Liver (tissue), 9 donors: ENCODE results near the gene TBL1X. TPM values are rescaled to one million over a fixed set of nuclear protein-coding genes. Genes with fewer than 3 reads are reported as not detected.

Experiments used
- DNase-seq: peaks from one replicate; pipeline ENCODE4 v3.0.0-alpha.2; 2017; ENCODE audit warnings: low spot score
- H3K27ac ChIP-seq, 2 donors: one replicate each; pipeline ENCODE4 v1.7.0; 2013; ENCODE audit warnings: inconsistent platforms in 2 of 2, low read length in 2 of 2, control low read depth in 1 of 2, low read depth in 1 of 2, mild to moderate bottlenecking in 1 of 2
- H3K27me3 ChIP-seq, 4 donors: one replicate each; pipeline versions ENCODE4 v1.6.1 to v1.7.0; 2013; ENCODE audit warnings: low read length in 3 of 4, inconsistent platforms in 1 of 4, mild to moderate bottlenecking in 1 of 4, moderate library complexity in 1 of 4; ENCODE audit not compliant: control insufficient read depth in 4 of 4, insufficient read depth in 4 of 4
- H3K36me3 ChIP-seq, 4 donors: one replicate each; pipeline versions ENCODE4 v1.6.1 to v1.7.0; 2013; ENCODE audit warnings: low read length in 3 of 4, mild to moderate bottlenecking in 3 of 4, low read depth in 1 of 4, moderate library complexity in 1 of 4; ENCODE audit not compliant: control insufficient read depth in 4 of 4, insufficient read depth in 3 of 4
- H3K4me1 ChIP-seq, 4 donors: one replicate each; pipeline versions ENCODE4 v1.6.1 to v1.7.0; 2013; ENCODE audit warnings: low read length in 3 of 4, mild to moderate bottlenecking in 3 of 4, moderate library complexity in 1 of 4; ENCODE audit not compliant: control insufficient read depth in 4 of 4, insufficient read depth in 4 of 4
- H3K4me3 ChIP-seq, 3 donors: one replicate each; pipeline versions ENCODE4 v1.6.1 to v1.7.0; 2013; ENCODE audit warnings: low read length in 3 of 3, control low read depth in 1 of 3, low read depth in 1 of 3, mild to moderate bottlenecking in 1 of 3
- H3K9ac ChIP-seq, 2 donors: one replicate each; pipeline ENCODE4 v1.7.0; 2013; ENCODE audit warnings: low read length in 2 of 2, mild to moderate bottlenecking in 2 of 2, moderate library complexity in 2 of 2, control low read depth in 1 of 2, low read depth in 1 of 2
- H3K9me3 ChIP-seq, 4 donors: one replicate each; pipeline versions ENCODE4 v1.6.1 to v1.7.0; 2013; ENCODE audit warnings: low read length in 3 of 4; ENCODE audit not compliant: control insufficient read depth in 4 of 4
- EGR1 ChIP-seq, 2 donors: IDR thresholded peaks; 2 replicates each; pipeline ENCODE4 v1.6.1; 2016 to 2018; ENCODE audit warnings: antibody characterized with exemption in 2 of 2, low read depth in 2 of 2
- FOXA1 ChIP-seq: IDR thresholded peaks from 2 replicates; pipeline ENCODE4 v1.6.1; 2016; ENCODE audit warnings: antibody characterized with exemption
- FOXA2 ChIP-seq: IDR thresholded peaks from 2 replicates; pipeline ENCODE4 v1.6.1; 2016; ENCODE audit warnings: antibody characterized with exemption
- GABPA ChIP-seq, 2 donors: IDR thresholded peaks in 1 of 2; conservative IDR thresholded peaks in 1 of 2; 2 replicates each; pipeline ENCODE4 v1.6.1; 2016; ENCODE audit warnings: antibody characterized with exemption in 2 of 2, mild to moderate bottlenecking in 1 of 2, moderate library complexity in 1 of 2
- HNF4A ChIP-seq, 2 donors: conservative IDR thresholded peaks; 2 replicates each; pipeline ENCODE4 v1.6.1; 2016; ENCODE audit warnings: antibody characterized with exemption in 2 of 2, mild to moderate bottlenecking in 2 of 2
- HNF4G ChIP-seq: IDR thresholded peaks from 2 replicates; pipeline ENCODE4 v1.6.1; 2016; ENCODE audit warnings: antibody characterized with exemption
- JUND ChIP-seq, 2 donors: IDR thresholded peaks; 2 replicates each; pipeline ENCODE4 v1.6.1; 2016; ENCODE audit warnings: antibody characterized with exemption in 2 of 2
- MAX ChIP-seq: IDR thresholded peaks from 2 replicates; pipeline ENCODE4 v1.6.1; 2016; ENCODE audit warnings: antibody characterized with exemption
- NR2F2 ChIP-seq: IDR thresholded peaks from 2 replicates; pipeline ENCODE4 v1.6.1; 2016; ENCODE audit warnings: antibody characterized with exemption
- RXRA ChIP-seq, 2 donors: IDR thresholded peaks; 2 replicates each; pipeline ENCODE4 v1.6.1; 2017 to 2018; ENCODE audit warnings: antibody characterized with exemption in 2 of 2, mild to moderate bottlenecking in 1 of 2
- SP1 ChIP-seq: IDR thresholded peaks from 2 replicates; pipeline ENCODE4 v1.6.1; 2018; ENCODE audit warnings: antibody characterized with exemption, mild to moderate bottlenecking
- TAF1 ChIP-seq: conservative IDR thresholded peaks from 2 replicates; pipeline ENCODE4 v1.6.1; 2016; ENCODE audit warnings: antibody characterized with exemption, mild to moderate bottlenecking
- WGBS: extraction: QIAGEN DNeasy Blood & Tissue Kit; methylation state at CpG from one replicate; pipeline ENCODE4 v1.1.7; 2013; 5-methylcytosine and 5-hydroxymethylcytosine counted together
- polyA plus RNA-seq, 2 donors: library from polyadenylated mRNA; stranded (reverse) in 1 of 2; unstranded in 1 of 2; fragments of 200-250 nt in 1 of 2; fragments of >200 nt in 1 of 2; fragmentation: Nextera tagmentation in 1 of 2; extraction: Ambion mirVana in 1 of 2; gene quantifications; one replicate each; pipeline versions ENCODE4 v1.2.1 to v1.2.3, GENCODE V29; 2013 to 2015
- total RNA-seq, 2 donors: library from RNA; depleted of rRNA; stranded (reverse); fragments of >200 nt; gene quantifications; one replicate each; pipeline ENCODE4 v1.2.3, GENCODE V29; 2014
- TF ChIP-seq, protein P1 (sequence below): IDR thresholded peaks from 2 replicates; pipeline ENCODE4 v1.6.1; 2016; ENCODE audit warnings: antibody characterized with exemption
- TF ChIP-seq, protein P2 (sequence below): IDR thresholded peaks from 2 replicates; pipeline ENCODE4 v1.6.1; 2016; ENCODE audit warnings: antibody characterized with exemption, mild to moderate bottlenecking
- TF ChIP-seq, protein P3 (sequence below): fragments of 150-350 bp; IDR thresholded peaks from 2 replicates; pipeline ENCODE4 v1.5.1; 2017; ENCODE audit warnings: improper control_type of control experiment, low read depth, low read length; ENCODE audit not compliant: missing input control
- donor health status: healthy.
- donor health status: healthy.
- donor health status: healthy.
- donor health status: healthy.
- donor health status: healthy.

The TBL1X gene
- total and polyA plus RNA-seq, 4 donors = 11.2 to 15.1 (median 11.8) TPM

GRCh38 chrX:9687899-9688298 lies 223.0 kb downstream of the TBL1X start:
- TF ChIP-seq HNF4G (no peak), SP1 (no peak), EGR1 (IDR thresholded peaks at IDR 0.05; ENCODE audit: low read depth in 2 of 2) (no peak), FOXA1 (no peak), HNF4A (conservative IDR thresholded peaks at IDR 0.05) (no peak), TAF1 (no peak), FOXA2 (no peak), MAX (no peak), GABPA (IDR thresholded peaks at IDR 0.05 in 1 of 2, conservative IDR thresholded peaks at IDR 0.05 in 1 of 2) (no peak), RXRA (IDR thresholded peaks at IDR 0.05) (no peak), NR2F2 (no peak), JUND (IDR thresholded peaks at IDR 0.05) (no peak)
- TF ChIP-seq, protein P1, sequence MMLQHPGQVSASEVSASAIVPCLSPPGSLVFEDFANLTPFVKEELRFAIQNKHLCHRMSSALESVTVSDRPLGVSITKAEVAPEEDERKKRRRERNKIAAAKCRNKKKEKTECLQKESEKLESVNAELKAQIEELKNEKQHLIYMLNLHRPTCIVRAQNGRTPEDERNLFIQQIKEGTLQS = no peak
- TF ChIP-seq, protein P2, sequence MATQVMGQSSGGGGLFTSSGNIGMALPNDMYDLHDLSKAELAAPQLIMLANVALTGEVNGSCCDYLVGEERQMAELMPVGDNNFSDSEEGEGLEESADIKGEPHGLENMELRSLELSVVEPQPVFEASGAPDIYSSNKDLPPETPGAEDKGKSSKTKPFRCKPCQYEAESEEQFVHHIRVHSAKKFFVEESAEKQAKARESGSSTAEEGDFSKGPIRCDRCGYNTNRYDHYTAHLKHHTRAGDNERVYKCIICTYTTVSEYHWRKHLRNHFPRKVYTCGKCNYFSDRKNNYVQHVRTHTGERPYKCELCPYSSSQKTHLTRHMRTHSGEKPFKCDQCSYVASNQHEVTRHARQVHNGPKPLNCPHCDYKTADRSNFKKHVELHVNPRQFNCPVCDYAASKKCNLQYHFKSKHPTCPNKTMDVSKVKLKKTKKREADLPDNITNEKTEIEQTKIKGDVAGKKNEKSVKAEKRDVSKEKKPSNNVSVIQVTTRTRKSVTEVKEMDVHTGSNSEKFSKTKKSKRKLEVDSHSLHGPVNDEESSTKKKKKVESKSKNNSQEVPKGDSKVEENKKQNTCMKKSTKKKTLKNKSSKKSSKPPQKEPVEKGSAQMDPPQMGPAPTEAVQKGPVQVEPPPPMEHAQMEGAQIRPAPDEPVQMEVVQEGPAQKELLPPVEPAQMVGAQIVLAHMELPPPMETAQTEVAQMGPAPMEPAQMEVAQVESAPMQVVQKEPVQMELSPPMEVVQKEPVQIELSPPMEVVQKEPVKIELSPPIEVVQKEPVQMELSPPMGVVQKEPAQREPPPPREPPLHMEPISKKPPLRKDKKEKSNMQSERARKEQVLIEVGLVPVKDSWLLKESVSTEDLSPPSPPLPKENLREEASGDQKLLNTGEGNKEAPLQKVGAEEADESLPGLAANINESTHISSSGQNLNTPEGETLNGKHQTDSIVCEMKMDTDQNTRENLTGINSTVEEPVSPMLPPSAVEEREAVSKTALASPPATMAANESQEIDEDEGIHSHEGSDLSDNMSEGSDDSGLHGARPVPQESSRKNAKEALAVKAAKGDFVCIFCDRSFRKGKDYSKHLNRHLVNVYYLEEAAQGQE = no peak
- TF ChIP-seq, protein P3, sequence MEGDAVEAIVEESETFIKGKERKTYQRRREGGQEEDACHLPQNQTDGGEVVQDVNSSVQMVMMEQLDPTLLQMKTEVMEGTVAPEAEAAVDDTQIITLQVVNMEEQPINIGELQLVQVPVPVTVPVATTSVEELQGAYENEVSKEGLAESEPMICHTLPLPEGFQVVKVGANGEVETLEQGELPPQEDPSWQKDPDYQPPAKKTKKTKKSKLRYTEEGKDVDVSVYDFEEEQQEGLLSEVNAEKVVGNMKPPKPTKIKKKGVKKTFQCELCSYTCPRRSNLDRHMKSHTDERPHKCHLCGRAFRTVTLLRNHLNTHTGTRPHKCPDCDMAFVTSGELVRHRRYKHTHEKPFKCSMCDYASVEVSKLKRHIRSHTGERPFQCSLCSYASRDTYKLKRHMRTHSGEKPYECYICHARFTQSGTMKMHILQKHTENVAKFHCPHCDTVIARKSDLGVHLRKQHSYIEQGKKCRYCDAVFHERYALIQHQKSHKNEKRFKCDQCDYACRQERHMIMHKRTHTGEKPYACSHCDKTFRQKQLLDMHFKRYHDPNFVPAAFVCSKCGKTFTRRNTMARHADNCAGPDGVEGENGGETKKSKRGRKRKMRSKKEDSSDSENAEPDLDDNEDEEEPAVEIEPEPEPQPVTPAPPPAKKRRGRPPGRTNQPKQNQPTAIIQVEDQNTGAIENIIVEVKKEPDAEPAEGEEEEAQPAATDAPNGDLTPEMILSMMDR = no peak

DNA sequence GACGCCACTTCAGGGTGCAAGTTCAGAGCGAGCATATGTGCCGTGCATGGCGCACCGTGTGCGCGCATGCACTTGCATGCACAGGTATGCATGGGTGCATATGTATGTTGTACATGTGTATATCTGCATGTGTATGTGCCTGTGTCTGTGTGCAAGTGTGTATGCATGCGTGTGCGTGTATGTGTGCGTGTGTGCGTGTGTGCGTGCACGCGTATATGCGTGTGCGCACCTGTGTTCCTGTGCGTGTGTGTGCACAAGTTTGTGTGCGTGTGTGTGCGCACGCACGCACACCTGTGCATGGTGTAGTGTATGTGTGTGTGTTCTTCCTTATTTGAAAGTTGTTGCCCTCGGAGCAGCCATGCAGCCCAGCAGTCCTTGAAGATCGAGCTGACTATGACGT lies 224.0 kb downstream of the TBL1X start:
- Histone ChIP-seq H3K9me3 (no peaks in the 10 kb centered on the region), H3K36me3 (peaks cover 3 to 54% (median 14%) of the 10 kb centered on the region in 4 donors), H3K4me1 (no peaks in the 10 kb centered on the region), H3K4me3 (no peak overlapping the region), H3K9ac (no peak overlapping the region), H3K27ac (no peak overlapping the region), H3K27me3 (no peaks in the 10 kb centered on the region)
- no peak for TF ChIP-seq FOXA1
- no peak for TF ChIP-seq FOXA2
- WGBS = 99% methylated on average over 24 of the region's 24 CpGs
- DNase-seq = no peak

More at GRCh38 chrX:9687899-9688298, 223.0 kb downstream of the TBL1X start:
- Histone ChIP-seq H3K27ac (no peak overlapping the region), H3K27me3 (no peaks in the 10 kb centered on the region), H3K4me1 (no peaks in the 10 kb centered on the region), H3K4me3 (no peak overlapping the region), H3K9me3 (no peaks in the 10 kb centered on the region), H3K36me3 (peaks cover 1 to 45% (median 11%) of the 10 kb centered on the region in 4 donors), H3K9ac (no peak overlapping the region)
- WGBS = 97% methylated on average over 27 of the region's 27 CpGs
- no peak for DNase-seq
